Hematopoietic multipotent progenitor cell treated with erythropoietin and hydrocortisone succinate and interleukin-3 and kit ligand, for 8 days (in vitro differentiated cells): ENCODE data around the gene KNDC1.
"Not testable (repeated sequence)": the region's sequence is repeated elsewhere in the genome, so short reads cannot be mapped to it uniquely, and the experiment has no call there.

Experiments used
- DNase-seq: peaks from one replicate; pipeline ENCODE4 v3.0.0-alpha.2; 2015

Gene KNDC1

GRCh38 chr10:133227256-133227655 lies 67.2 kb downstream of the KNDC1 start:
- no peak for DNase-seq

DNA sequence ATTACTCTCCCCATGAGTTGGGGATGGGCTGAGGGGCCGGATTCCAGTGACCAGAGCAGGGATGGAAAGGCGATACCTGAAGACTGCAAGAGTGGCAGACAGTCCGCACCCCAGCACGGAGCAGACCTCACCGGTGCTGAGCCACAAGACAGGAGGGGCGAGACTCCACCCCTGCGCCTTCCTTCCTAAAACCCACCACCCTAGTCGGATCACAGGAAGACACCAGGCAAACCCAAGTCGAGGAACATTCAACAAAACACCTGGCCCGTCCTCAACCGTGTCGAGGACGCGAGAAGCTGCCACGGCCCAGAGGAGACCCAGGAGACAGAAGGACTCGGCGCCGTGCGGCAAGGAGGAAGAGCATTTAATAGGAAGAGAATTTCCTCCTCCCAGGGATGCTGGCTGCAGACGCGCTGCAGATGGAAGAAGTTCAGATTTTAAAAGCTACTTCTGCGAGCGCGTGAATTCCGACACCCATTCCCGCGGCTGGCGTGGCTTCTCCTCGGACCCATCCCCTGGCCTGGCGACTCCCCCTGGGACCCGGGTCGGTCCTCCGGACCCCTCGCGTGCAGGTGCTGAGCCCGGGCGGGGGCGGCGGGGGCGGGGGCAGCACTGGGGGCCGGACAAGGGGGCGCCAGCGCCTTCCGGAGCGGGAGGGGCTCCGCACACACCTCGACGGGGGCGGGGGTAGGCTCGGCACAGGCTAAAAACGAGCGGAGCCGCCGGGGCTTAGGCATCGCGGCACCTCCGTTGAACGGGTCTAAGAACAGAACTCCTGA lies 69.4 kb downstream of the KNDC1 start:
- DNase-seq: no peak

DNA sequence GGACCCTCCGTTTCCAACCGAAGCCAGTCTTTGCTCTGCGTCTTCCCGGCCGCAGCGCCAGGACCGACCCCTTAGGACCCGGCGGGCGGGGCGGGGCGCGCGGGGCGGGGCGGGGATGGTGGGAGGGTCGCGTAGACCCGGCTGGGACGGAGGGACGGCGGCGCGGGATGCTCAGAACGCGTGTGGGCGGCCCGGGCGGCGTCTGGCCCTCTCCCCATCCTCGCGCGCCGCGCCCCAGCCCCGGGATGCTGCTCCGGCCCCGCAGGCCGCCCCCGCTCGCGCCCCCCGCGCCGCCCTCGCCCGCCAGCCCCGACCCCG lies 70.0 kb downstream of the KNDC1 start, which contains the start of gene UTF1:
Gene UTF1, plus strand, starts transcription at position 174 of the 318 bp plus-strand sequence. Its CDS starts 72 bp downstream, at position 246.
- DNase-seq: no peak

DNA sequence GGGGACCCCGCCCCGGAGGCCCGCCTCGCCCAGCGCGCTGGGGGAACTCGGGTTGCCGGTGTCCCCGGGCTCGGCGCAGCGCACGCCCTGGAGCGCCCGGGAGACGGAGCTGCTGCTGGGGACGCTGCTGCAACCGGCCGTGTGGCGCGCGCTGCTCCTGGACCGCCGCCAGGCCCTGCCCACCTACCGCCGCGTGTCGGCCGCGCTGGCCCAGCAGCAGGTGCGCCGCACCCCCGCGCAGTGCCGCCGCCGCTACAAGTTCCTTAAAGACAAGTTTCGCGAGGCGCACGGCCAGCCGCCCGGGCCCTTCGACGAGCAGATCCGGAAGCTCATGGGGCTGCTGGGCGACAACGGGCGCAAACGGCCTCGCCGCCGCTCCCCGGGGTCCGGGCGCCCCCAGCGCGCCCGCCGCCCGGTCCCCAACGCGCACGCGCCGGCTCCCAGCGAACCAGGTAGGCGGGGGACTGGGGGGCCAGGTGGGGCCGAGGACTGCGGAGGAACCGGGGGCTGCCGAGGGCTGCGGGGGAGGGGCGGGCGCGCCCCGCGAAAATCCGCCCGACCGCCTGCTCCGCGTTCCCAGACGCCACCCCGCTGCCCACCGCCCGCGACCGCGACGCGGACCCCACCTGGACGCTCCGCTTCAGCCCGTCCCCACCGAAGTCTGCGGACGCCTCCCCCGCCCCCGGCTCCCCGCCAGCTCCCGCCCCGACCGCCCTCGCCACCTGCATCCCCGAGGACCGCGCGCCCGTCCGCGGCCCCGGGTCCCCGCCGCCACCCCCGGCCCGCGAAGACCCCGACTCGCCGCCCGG lies 70.6 kb downstream of the KNDC1 start:
- DNase-seq: peak; percentile 20

- DNase-seq: no peak
Measured at GRCh38 chr10:133231244-133231945, 71.4 kb downstream of the KNDC1 start.

GRCh38 chr10:133231946-133232574 lies 72.0 kb downstream of the KNDC1 start:
- no peak for DNase-seq

GRCh38 chr10:133234796-133235195 lies 74.8 kb downstream of the KNDC1 start:
- DNase-seq: not testable (repeated sequence)

DNA sequence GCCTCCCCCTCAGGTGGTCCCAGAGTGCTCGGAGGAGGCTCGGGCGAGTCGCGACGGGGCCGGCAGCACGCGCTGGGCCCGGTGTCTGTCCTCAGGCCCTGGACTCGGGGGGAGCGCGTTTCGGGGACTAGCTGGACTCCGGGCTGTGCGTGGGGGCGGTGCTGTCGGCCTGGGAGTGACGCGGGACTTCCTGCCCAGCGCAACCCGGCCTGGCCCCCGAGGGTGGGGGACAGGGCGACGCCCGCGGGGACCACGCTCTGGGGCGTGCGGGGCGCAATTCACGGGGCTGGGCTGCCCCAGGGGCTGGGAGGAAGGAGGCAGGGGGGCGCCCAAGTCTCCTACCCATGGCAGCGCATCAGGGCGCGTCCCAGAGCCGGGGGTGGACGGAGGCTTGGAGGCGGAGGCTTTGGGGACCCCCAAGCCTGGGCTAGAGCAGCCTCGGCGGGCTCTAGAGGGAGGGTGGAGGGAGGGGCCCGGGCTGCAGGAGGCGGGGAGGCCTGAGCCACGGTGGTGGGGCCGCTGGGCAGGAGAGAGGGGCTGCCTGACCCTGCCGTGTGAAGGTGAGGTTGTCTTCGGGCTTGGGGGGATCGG lies 75.3 kb downstream of the KNDC1 start:
- DNase-seq: no peak

- no peak for DNase-seq
Measured at GRCh38 chr10:133235932-133236331, 75.9 kb downstream of the KNDC1 start.

DNA sequence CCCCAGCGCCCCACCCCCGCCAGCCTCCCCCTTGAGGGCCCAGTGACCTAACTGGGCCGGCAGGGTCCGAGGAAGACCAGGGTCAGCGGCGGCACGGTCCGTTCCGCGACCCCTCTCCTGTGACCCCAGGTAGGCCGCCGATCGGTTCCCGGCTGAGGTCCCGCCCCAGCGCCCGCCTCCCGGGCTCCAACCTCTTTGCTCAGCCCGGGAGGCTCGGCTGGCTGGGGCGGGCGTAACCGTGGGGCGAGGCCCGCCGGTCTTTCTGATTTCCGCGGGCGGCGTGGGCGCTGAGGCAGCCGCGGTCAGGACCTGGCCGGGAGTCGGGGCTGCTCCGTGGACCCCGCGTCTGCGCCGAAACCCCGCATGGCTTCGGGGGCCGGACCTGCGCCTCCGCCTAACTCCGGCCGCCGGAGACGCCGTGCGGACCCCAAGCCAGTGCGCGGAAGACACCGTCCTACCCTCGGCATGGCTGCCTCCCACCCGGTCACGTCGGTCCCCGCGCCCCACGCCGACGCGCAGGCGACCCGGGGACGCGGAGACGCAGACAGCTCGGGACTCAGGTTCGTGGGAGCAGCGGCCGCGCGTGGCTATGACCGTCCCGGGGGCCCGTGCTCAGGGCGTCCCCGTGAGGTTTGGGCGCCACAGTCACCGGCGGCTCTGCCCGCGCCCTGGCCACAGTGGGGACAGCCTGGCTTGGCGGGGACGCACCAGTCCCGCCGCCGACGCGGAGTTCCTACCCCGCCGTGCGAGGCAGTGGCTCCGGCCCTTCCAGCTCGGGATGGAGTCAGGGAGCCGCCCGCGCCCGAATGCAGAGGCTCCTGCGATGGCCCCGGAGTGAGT lies 76.6 kb downstream of the KNDC1 start:
- no peak for DNase-seq

DNA sequence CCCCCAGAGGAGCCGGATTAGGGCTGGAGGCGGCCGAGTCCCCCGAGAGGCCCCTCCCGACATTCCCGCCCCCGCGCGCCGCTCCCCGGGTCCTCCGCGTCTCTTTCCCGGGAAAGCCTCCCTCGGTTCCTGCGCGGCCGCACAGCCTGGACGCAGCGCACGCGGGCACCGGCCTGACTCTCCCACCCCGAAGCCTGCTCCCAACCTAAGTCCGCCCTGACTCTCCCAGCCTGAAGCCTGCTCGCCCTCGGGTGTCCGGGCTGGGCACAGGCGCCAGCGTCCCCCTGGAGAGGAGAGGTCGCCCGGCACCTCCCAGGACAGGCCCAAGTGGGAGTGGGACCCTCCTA lies 77.2 kb downstream of the KNDC1 start:
- DNase-seq: no peak

DNA sequence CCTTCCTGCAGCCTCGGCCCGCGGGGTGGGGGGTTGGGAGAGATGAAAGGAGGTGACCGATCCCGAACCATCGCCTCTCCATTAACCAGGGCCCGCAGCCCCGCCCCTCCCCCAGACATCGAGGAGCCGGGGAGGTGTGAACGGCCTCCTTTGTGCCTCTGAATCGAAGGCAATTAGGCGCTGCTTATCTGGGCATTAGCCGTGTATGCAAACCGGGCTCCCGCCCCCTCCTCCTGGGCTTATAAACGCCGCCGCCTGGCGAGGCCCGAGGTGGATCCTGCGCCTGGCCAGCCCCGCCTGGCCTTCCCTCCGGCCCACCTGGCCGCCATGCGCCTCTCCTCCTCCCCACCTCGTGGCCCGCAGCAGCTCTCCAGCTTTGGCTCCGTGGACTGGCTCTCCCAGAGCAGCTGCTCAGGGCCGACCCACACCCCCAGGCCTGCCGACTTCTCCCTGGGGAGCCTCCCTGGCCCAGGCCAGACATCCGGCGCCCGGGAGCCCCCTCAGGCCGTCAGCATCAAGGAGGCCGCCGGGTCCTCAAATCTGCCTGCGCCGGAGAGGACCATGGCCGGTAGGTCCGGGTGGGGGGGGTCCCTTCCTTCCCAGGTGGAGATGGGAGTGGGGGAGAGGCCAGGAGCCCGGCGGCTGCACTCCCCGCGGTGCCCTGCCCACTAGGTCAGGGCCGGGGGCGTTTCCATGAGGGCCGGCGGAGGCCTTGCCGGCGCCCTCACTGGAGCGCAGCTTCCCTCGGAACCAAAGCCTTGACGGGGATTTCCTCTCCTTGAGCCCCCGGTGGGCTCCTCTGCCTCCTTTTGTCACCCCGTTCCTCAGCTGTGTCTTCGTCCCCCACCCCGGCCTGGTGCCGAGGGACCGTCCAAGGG lies 77.8 kb downstream of the KNDC1 start, which contains the start of gene VENTX:
Gene VENTX, plus strand, starts transcription at position 268 of the 878 bp plus-strand sequence. Its CDS starts 60 bp downstream, at position 328.
- DNase-seq: peak; percentile 25

DNA sequence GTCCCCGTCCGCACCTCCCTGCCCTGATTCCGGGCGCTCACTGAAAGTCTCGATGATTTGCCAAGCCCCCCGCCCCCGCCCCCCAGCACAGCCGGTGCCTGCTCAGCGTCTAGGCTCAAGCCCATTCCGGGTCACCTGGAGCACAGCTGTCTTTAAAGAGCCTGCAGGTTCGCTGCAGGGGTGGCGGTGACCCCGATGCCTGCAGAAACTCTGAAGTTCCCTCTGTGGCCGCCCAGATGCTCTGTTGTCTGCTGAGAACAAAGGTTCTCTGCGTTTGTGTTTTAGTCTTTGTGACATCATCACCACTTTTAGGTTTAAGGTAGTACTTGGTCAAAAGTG lies 78.4 kb downstream of the KNDC1 start:
- DNase-seq: no peak

- DNase-seq: no peak
Measured at GRCh38 chr10:133239990-133240389, 80.0 kb downstream of the KNDC1 start.

- no peak for DNase-seq
Measured at GRCh38 chr10:133241501-133242205, 81.6 kb downstream of the KNDC1 start.

- no peak for DNase-seq
Measured at GRCh38 chr10:133242611-133243356, 82.8 kb downstream of the KNDC1 start.

DNA sequence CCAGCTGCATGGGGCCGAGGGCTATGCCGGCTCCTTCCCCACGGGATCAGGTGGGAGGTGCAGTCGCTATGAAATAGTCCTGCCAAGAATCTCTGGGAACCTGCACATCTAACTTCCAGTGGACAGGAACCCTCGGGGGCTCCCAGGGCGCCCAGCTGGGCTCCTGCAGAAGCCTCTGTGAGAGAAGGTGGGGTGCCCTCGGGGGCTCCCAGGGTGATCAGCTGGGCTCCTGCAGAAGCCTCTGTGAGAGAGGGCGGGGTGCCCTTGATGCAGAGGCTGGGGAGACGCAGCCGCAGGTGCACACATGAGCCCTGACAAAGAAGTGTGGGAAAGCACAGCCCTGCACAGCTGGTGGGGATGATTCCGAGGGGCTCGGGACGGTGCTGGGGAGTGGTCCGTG lies 83.6 kb downstream of the KNDC1 start:
- no peak for DNase-seq

DNA sequence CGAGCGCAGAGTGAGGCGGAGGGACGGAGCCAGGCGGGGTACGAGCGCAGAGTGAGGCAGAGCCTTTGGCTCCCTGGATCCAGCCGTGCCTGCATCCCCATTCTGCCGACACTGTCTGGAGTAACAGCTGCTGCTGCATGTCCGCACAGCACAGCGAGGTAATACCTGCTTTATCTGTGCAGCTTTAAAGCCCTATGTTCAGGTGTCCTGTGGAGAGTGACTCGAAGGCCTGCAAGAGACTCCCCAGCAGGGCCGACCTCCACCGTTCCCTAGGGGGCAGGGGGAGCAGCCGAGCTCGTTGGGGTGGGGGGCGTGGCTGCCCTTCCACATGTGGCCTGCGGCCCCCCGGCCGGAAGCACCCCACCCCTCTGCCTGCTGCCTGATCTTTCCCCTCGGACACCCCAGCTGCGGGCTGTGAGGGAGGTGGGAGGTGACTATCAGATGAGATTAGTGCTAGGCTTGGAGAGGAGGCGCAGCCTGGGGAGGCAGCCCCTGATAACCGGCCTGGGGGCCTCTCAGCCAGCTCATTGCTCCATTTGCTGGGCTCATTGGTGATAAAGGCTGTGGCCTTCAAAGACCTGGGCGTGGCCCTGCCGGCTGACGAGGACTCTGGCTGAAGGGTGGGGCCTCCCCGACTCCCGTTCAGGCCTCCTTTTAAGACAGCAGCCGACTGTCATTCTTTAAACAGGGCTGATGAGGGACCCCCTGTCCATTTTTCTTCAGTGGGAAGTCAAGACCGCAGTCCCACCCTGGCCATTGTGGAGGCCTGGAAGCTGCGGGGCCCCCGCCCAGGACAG lies 85.6 kb downstream of the KNDC1 start:
- DNase-seq: peak; percentile 98

GRCh38 chr10:133246236-133246626 lies 86.2 kb downstream of the KNDC1 start:
- no peak for DNase-seq
